Spleen (tissue), 11 donors: ENCODE measurements around the gene SARS1. TPM values are rescaled to one million over a fixed set of nuclear protein-coding genes. Genes with fewer than 3 reads are reported as not detected.

ENCODE experiments used
- DNase-seq: peaks from one replicate; pipeline ENCODE4 v3.0.0-alpha.2; 2020
- H3K27ac ChIP-seq, 8 donors: fragments of 200-600 bp; sonication (generic) in 7 of 8; 1 replicate in 4 of 8; 2 replicates in 4 of 8; pipeline versions ENCODE4 v1.5.0 to v1.8.0; 2016 to 2021; ENCODE audit warnings: inconsistent platforms in 4 of 8, mild to moderate bottlenecking in 4 of 8, moderate library complexity in 1 of 8
- H3K27me3 ChIP-seq, 7 donors: fragments of 200-600 bp; sonication (generic) in 6 of 7; replicated peaks in 1 of 7; 1 replicate in 4 of 7; 2 replicates in 3 of 7; pipeline versions ENCODE4 v1.5.0 to v1.8.0; 2016 to 2021; ENCODE audit warnings: inconsistent platforms in 3 of 7, mild to moderate bottlenecking in 1 of 7
- H3K36me3 ChIP-seq, 6 donors: fragments of 200-600 bp; sonication (generic) in 5 of 6; 1 replicate in 4 of 6; 2 replicates in 2 of 6; pipeline versions ENCODE4 v1.5.0 to v1.8.0; 2016 to 2021; ENCODE audit warnings: inconsistent platforms in 2 of 6
- H3K4me1 ChIP-seq, 6 donors: fragments of 200-600 bp; sonication (generic) in 5 of 6; 1 replicate in 3 of 6; 2 replicates in 3 of 6; pipeline versions ENCODE4 v1.5.0 to v1.8.0; 2016 to 2021; ENCODE audit warnings: inconsistent platforms in 3 of 6
- H3K4me3 ChIP-seq, 8 donors: fragments of 200-600 bp; sonication (generic) in 7 of 8; 1 replicate in 4 of 8; 2 replicates in 4 of 8; pipeline versions ENCODE4 v1.5.0 to v1.8.0; 2016 to 2021; ENCODE audit warnings: inconsistent platforms in 4 of 8, mild to moderate bottlenecking in 4 of 8, moderate library complexity in 2 of 8
- H3K9me3 ChIP-seq, 8 donors: fragments of 200-600 bp; sonication (generic) in 7 of 8; 1 replicate in 4 of 8; 2 replicates in 4 of 8; pipeline versions ENCODE4 v1.5.0 to v1.8.0; 2016 to 2021; ENCODE audit warnings: inconsistent platforms in 4 of 8
- POLR2A ChIP-seq, 3 donors: fragments of 450-650 bp; IDR thresholded peaks; one replicate each; pipeline ENCODE4 v1.5.1; 2017; ENCODE audit warnings: antibody characterized with exemption in 3 of 3, mild to moderate bottlenecking in 1 of 3
- POLR2AphosphoS5 ChIP-seq, 3 donors: sonication (generic); formaldehyde crosslinking; IDR thresholded peaks; one replicate each; pipeline ENCODE4 v1.5.1; 2017; ENCODE audit warnings: antibody characterized with exemption in 3 of 3
- WGBS, 5 donors: extraction: QIAGEN DNeasy Blood & Tissue Kit in 3 of 5; methylation state at CpG; one replicate each; pipeline versions ENCODE4 v1.1.5 to v1.1.7; 2013 to 2018; 5-methylcytosine and 5-hydroxymethylcytosine counted together
- intact Hi-C: fragments of 100-400 bp; cut with DNase I; formaldehyde crosslinking; loops from one replicate; pipeline ENCODE4 v1.15.0; 2023; ENCODE audit warnings: low total_unique reads
- polyA plus RNA-seq, 3 donors: library from polyadenylated mRNA; stranded (reverse); fragments of 200-250 nt; gene quantifications; one replicate each; pipeline ENCODE4 v1.2.1, GENCODE V29; 2013
- total RNA-seq, 7 donors: library from RNA; depleted of rRNA in 3 of 7; stranded (reverse); fragments of >200 nt in 3 of 7; fragmentation: NEBNext Ultra II Directional in 4 of 7; extraction: Animal tissue kit (Norgen Biotek cat#: 25700) in 4 of 7; gene quantifications; one replicate each; pipeline versions ENCODE4 v1.1.0 to v1.2.1, GENCODE V29; 2016 to 2021
- TF ChIP-seq, protein P1 (sequence below), 11 experiments: fragments of 200-600 bp in 7 of 11; fragments of 450-650 bp in 4 of 11; sonication (generic) in 4 of 11; IDR thresholded peaks in 8 of 11; conservative IDR thresholded peaks in 3 of 11; 1 replicate in 7 of 11; 2 replicates in 4 of 11; pipeline versions ENCODE4 v1.4.0 to v1.8.0; 2016 to 2021; ENCODE audit warnings: antibody characterized with exemption in 11 of 11, inconsistent platforms in 4 of 11, mild to moderate bottlenecking in 1 of 11
- donor health status: healthy with polysubstance abuse.
- donor health status: DM: no; HTN: no; CAD: no; lungs with moderate emphysema.
- donor health status: DM: no; HTN: no; CAD: no.
- donor health status: Bipolar disorder and iron deficiency.
- donor health status: healthy.
- donor health status: DM: no; HTN: no; CAD: no.
- donor health status: DM: yes; HTN: yes; CAD: no.

SARS1 gene
- total and polyA plus RNA-seq, 10 donors: 47.2 to 138 (median 99.0) TPM

DNA sequence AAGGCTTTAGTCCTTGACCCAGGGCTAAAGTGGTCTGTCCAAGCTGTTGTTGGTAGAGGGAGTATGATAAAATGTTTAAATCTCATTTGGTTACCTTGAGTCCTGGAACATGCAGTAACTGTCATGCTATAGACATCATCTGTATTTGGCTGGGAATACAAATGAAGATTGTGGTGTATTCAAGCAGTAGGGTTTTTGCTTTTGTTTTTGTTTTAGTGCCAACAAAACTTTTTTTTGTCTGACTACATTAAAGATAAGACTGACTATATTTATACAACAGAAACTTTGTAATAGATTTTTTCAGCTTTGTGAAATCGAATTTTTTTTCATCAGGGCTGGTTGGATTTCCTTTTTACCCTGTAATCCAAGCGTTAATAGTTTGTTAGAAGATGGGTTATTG lies 7.4 kb upstream of the SARS1 start:
- DNase-seq: no peak
- H3K4me3 ChIP-seq: no peak overlapping the region
- no peaks in the 10 kb centered on the region for H3K36me3 ChIP-seq
- H3K27ac ChIP-seq: no peak overlapping the region
- intact Hi-C loops: no loop called here
- no peaks in the 10 kb centered on the region for H3K9me3 ChIP-seq
- 61 to 81% (median 68%) methylated on average over 2 of the region's 2 CpGs for WGBS, 5 donors
- TF ChIP-seq POLR2A (IDR thresholded peaks at IDR 0.05) (no peak), POLR2AphosphoS5 (IDR thresholded peaks at IDR 0.05) (no peak)
- TF ChIP-seq, protein P1, sequence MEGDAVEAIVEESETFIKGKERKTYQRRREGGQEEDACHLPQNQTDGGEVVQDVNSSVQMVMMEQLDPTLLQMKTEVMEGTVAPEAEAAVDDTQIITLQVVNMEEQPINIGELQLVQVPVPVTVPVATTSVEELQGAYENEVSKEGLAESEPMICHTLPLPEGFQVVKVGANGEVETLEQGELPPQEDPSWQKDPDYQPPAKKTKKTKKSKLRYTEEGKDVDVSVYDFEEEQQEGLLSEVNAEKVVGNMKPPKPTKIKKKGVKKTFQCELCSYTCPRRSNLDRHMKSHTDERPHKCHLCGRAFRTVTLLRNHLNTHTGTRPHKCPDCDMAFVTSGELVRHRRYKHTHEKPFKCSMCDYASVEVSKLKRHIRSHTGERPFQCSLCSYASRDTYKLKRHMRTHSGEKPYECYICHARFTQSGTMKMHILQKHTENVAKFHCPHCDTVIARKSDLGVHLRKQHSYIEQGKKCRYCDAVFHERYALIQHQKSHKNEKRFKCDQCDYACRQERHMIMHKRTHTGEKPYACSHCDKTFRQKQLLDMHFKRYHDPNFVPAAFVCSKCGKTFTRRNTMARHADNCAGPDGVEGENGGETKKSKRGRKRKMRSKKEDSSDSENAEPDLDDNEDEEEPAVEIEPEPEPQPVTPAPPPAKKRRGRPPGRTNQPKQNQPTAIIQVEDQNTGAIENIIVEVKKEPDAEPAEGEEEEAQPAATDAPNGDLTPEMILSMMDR (IDR thresholded peaks at IDR 0.05 in 8 of 11, conservative IDR thresholded peaks at IDR 0.05 in 3 of 11): no peak
- no peaks in the 10 kb centered on the region for H3K27me3 ChIP-seq
- H3K4me1 ChIP-seq: no peaks in the 10 kb centered on the region

DNA sequence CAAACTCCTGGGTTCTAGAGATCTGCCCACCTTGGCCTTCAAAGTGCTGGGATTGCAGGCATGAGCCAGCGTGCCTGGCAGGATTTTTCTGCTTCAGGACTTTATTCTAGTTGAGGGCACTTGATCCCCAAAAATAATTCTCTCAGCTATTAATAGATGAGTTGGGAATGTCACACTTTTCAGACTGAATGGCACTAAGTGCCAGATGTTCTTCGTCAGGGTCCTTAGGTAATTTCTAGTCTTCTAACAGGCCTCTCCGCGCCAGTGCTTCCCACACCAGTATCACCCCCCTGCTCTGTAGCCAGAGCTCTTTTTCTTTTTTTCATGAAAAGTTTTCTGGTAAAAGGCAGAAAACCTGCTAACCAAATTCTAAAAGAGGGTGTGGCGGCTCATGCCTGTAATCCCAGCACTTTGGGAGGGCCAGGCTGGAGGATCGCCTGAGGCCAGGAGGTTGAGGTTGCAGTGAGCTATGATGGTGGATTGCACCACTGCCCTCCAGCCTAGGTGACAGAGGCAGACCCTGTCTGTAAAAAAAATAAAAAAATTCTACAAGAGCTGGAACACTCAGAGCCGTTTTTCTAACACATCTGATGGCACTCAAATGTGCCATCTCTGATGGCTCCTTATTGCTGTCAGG lies 6.1 kb upstream of the SARS1 start:
- TF ChIP-seq, protein P1 (IDR thresholded peaks at IDR 0.05 in 8 of 11, conservative IDR thresholded peaks at IDR 0.05 in 3 of 11): no peak
- TF ChIP-seq POLR2AphosphoS5 (IDR thresholded peaks at IDR 0.05): no peak
- TF ChIP-seq POLR2A (IDR thresholded peaks at IDR 0.05): no peak

DNA sequence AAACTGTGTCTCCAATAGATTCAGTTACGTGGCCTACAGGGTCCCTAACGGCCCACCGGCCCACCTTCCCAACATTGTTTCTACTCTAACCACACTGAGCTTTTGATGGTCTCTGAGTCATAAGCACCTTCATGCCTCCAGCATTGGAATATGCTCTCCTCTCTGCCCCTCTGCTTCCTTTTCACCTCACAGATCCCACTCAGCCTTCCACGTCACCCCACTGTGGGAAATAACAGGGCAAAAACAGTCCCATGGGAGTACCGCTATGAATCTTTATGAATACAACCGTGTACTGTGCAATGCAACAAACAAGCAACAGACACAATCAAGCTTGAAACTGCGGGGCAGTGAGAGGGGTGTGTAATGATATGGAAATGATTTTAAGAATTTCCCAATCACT lies 5.3 kb upstream of the SARS1 start:
- Histone ChIP-seq H3K4me1 (peaks cover 0 to 5% (median 3%) of the 10 kb centered on the region in 6 donors), H3K9me3 (no peaks in the 10 kb centered on the region), H3K27me3 (no peaks in the 10 kb centered on the region), H3K36me3 (no peaks in the 10 kb centered on the region), H3K27ac (no peak overlapping the region), H3K4me3 (no peak overlapping the region)
- TF ChIP-seq, protein P1 (IDR thresholded peaks at IDR 0.05 in 8 of 11, conservative IDR thresholded peaks at IDR 0.05 in 3 of 11): no peak
- no peak for TF ChIP-seq POLR2A (IDR thresholded peaks at IDR 0.05)
- no peak for TF ChIP-seq POLR2AphosphoS5 (IDR thresholded peaks at IDR 0.05)
- WGBS, 5 donors: 74 to 82% (median 80%) methylated on average over 7 of the region's 7 CpGs
- no peak for DNase-seq
- intact Hi-C loops: no loop called here

More for the DNA sequence above, 6.1 kb upstream of the SARS1 start:
- Histone ChIP-seq H3K36me3 (no peaks in the 10 kb centered on the region), H3K27me3 (no peaks in the 10 kb centered on the region), H3K4me1 (no peaks in the 10 kb centered on the region), H3K27ac (no peak overlapping the region), H3K4me3 (no peak overlapping the region), H3K9me3 (no peaks in the 10 kb centered on the region)
- DNase-seq: no peak
- intact Hi-C loops: no loop called here
- WGBS, 5 donors: 84 to 95% (median 91%) methylated on average over 7 of the region's 7 CpGs

DNA sequence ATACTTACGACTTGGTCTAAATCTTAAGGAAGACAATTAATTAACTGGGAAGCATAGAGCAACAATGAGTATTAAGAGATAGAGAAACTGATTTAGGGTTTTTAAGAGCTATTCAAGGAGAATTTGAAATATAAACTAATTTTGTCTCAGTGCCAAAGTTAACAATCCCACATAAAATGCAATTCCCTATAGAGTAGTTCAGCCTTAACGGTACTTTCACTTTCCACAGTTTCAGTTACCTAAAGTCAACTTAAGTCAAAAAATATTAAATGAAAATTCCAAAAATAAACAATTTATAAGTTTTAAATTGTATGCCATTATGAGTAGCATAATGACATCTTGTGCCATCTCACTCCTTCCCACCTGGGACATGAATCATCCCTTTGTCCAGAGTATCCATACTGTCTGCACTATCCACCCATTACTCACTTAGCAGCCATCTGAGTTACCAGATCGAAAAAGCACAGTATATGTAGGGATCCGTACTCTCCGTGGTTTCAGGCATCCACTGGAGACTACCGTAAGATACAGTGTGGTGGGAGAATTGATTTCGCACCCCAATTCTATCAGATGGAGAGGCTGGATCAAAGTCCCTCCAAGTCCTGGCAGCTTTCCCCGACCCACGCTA lies 4.8 kb upstream of the SARS1 start:
- H3K36me3 ChIP-seq: no peaks in the 10 kb centered on the region
- H3K27me3 ChIP-seq: no peaks in the 10 kb centered on the region
- 77 to 83% (median 79%) methylated on average over 9 of the region's 9 CpGs for WGBS, 5 donors
- peaks cover 0 to 7% (median 5%) of the 10 kb centered on the region in 6 donors for H3K4me1 ChIP-seq
- TF ChIP-seq POLR2A (IDR thresholded peaks at IDR 0.05) (no peak), POLR2AphosphoS5 (IDR thresholded peaks at IDR 0.05) (no peak)
- TF ChIP-seq, protein P1 (IDR thresholded peaks at IDR 0.05 in 8 of 11, conservative IDR thresholded peaks at IDR 0.05 in 3 of 11): no peak
- no peaks in the 10 kb centered on the region for H3K9me3 ChIP-seq
- H3K4me3 ChIP-seq: no peak overlapping the region
- no peak for DNase-seq
- no peak overlapping the region for H3K27ac ChIP-seq
- intact Hi-C loops: no loop called here
